ENCODE data around the gene SYTL3.

SYTL3 gene

GRCh38 chr6:158722176-158722729 lies 72.4 kb downstream of the SYTL3 start:
- no peak for DNase-seq (ENCODE audit: low spot score)

GRCh38 chr6:158725704-158726103 lies 75.8 kb downstream of the SYTL3 start:
- no peak for DNase-seq (ENCODE audit: low spot score)

- no peak for DNase-seq (ENCODE audit: low spot score)
Measured at GRCh38 chr6:158729906-158730540, 80.2 kb downstream of the SYTL3 start.

DNA sequence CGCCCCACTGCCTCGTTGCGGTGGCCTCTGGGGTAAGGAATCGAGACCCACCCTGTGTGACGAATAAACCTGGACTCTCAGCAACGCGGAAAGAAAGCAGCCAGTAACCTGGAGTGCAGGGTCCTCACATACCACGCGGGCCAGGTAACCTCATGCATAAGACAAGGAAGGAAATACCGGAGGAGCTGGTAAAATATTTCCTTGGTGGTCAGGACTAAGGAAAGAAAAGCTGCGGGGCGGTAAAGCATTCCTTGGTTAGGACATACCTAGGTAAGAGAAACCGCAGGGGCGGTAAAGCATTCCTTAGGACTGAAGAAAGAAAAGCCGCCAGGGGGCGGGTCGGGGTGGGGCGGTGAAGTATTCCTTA lies 80.7 kb downstream of the SYTL3 start:
- DNase-seq (ENCODE audit: low spot score): peak; percentile 85

DNA sequence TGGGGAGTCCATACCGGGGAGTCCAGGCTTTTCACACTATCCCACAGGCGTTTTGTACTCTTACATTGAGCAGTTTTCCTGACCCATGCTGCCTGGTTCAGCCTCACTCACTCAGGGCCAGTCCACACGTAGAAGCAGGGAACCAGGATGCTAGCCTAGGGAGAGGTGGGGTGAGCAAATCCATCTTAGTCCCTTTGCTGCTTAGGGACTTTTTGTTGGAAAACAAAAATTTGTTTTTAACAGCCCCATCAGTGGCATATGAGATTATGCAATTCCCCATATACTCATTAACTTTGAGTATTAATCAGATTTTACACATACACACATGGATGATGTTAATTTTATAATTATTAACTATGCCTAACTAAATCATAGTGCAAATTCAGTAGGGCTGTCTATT lies 85.2 kb downstream of the SYTL3 start:
- no peak for DNase-seq (ENCODE audit: low spot score)

DNA sequence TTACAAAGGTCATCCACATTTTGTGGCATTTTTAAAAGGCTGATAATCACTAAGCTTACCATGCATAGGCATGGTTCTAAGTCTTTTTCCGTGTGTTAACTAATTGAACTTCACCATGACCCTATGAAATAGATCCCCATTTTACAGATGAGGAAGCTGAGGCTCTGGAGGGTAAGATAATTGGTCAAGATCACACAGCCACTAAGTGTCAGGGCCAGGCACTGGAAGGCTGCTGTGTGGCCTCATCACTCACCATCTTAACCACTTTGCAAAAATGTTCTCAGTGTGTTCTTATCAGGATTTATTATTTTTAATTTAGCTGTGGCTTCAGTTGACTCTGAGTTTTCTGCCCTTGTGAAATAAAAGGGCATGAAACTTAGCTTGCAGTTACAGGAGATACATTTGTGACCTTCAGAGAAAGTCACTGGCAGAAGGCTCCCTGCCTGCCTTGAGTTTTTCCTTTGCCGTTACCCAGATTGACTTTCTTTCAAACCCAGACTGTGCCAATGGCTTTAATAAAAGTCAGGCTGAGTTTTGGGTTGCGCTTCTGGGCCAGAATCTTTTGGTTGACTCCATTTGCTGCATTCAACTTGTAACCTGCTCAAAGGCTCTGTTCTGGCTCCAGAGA lies 87.3 kb downstream of the SYTL3 start:
- no peak for DNase-seq (ENCODE audit: low spot score)

- DNase-seq (ENCODE audit: low spot score): peak; percentile 83
Measured at GRCh38 chr6:158737710-158738615, 88.1 kb downstream of the SYTL3 start.

- no peak for DNase-seq (ENCODE audit: low spot score)
Measured at GRCh38 chr6:158739673-158740072, 89.8 kb downstream of the SYTL3 start.

DNA sequence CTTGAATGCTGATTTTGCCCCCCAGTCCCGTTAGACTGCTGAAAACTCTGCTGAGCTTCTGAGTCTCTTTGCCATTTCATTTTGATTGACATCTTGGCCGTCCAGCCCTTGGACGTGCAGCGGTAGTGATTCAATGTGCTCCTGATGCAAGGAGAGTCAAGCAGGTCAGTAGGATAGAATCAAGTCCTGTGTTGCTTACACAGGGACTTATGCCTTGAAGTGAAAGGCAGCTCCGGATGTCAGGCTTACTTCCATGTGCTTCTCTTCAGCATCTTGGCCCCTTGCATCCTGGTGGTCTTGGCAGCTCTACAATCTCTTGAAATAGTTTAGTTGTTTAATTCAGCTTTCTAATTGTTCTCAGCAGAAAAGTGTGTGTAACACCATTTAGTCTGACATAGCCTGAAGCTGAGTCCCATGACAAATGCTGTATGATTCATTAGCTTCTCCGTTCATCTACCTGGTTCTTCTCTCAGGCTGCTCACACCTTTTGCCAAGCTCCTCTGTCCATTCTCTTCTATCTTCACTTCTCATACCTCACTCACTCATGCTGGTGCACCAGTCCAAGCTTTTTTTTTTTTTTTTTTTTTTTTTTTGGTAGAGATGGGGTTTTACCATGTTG lies 93.3 kb downstream of the SYTL3 start:
- DNase-seq (ENCODE audit: low spot score): no peak

DNA sequence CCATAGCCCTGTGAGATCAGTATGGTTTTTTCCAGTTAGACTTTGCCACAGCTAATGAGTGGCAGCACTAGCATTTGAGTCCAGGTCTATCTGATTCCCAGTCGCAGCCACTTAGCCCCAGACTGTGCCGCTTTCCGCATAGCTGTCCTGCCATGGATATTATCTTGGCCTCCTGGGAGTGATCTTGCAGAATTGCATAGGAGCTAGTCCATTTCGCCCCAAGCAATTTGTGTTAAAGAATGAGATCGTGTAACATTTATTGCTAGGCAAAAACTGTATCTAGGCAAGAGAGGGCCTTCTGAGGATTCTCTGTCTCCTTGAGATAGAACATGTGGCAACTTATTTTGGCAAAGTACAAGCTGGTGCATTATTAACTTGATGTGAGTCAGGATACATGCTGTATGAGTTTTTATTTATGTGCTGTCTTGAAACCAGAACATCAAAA lies 95.2 kb downstream of the SYTL3 start:
- DNase-seq (ENCODE audit: low spot score): no peak

DNA sequence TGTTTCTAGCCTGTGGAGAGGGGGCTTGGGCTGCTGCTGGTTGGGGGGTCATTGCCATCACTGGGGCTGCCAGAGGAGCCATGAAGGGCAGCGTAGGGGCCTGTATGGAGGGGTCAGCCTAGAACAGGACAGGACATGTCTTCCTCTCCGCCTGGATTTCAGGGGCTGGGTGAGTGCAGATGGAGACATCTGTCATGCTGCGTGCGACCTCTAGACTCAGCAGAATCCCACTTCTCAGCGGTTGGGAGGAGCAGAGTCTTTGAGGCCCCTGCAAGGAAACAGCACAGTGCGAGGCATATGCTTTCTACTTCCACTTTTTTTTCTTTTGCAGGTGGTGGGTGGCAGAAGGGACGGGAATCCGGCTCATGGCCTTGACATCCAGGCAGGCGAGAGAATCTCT lies 101.4 kb downstream of the SYTL3 start:
- no peak for DNase-seq (ENCODE audit: low spot score)

DNA sequence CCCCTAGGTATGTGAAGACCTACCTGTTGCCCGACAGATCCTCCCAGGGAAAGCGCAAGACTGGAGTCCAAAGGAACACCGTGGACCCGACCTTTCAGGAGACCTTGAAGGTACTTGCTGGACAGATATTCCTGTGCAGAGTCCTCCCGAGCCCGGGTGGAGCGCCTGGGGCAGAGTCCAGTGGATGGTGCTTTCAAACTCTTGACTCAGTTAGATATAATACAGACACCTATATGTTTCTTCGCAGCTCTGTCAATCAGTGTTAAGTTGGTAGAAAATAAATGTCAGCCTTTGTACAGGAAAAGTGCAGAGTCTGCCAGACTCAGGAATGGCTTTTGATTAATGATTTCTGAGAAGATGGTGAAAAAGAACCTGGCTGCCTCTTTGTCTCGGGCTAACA lies 102.1 kb downstream of the SYTL3 start:
- DNase-seq (ENCODE audit: low spot score): no peak

DNA sequence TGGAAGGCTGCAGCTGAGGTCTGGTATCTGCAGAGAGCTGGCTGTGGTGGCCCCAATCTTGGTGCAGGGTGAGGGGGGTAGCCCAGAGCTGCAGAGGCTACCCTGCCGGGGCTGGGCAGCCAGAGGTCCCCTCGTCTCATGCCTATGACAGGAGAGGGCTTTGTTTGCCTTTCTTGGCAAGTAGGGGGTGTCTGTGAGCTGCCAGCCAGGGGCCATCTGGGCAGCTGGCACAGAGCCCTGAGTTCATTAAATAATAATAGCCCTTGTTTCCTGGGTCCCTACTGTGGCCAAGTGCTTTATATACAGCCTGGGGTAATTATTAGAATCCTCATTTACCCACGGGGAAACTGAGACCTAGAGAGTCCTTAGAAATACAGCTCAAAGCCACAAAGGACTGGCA lies 102.8 kb downstream of the SYTL3 start:
- no peak for DNase-seq (ENCODE audit: low spot score)

GRCh38 chr6:158753811-158754210 lies 104.0 kb downstream of the SYTL3 start:
- DNase-seq (ENCODE audit: low spot score): no peak

DNA sequence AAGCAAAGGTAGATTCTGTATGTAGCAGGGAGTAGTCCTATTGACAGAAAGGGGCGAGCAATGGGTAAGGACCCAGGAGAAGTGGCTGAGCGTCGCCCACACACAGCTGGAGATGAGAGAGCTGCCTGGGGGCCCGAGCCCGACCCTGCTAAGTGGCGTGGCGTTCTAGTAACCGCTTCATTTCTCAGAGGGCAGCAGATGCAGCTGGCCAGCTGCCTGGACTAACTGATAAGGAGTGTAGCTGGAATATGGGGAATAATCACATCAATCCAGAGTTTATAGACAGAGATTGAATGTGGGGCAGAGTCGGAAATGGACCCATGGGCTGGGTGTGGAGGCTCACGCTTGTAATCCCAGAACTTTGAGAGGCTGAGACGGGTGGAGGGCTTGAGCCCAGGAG lies 104.9 kb downstream of the SYTL3 start:
- DNase-seq (ENCODE audit: low spot score): no peak

- DNase-seq (ENCODE audit: low spot score): no peak
Measured at GRCh38 chr6:158755636-158756035, 105.8 kb downstream of the SYTL3 start.

DNA sequence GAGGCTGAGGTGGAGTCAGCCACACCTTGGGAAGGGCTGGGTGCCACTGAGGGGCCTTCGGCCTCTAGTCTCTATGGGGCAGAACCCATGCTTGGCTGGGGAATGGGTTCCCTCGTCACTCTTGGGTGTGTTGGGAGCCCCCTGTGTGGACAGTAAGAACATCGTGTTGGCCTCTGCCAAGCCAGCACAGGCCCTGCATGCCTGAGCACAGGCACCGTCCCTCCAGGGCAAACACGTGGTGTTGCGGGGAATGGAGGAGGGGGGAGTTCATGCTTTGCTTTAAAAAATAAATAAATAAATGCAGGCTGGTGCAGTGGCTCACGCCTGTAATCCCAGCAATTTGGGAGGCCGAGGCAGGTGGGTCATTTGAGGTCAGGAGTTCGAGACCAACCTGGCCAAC lies 106.3 kb downstream of the SYTL3 start:
- no peak for DNase-seq (ENCODE audit: low spot score)

- DNase-seq (ENCODE audit: low spot score): no peak
Measured at GRCh38 chr6:158756977-158757752, 107.3 kb downstream of the SYTL3 start.

- DNase-seq (ENCODE audit: low spot score): no peak
Measured at GRCh38 chr6:158757753-158758090, 107.9 kb downstream of the SYTL3 start.

- no peak for DNase-seq (ENCODE audit: low spot score)
Measured at GRCh38 chr6:158758451-158758860, 108.6 kb downstream of the SYTL3 start.

- no peak for DNase-seq (ENCODE audit: low spot score)
Measured at GRCh38 chr6:158758941-158759479, 109.2 kb downstream of the SYTL3 start.

Measured in LoVo (cell line).